ENCODE measurements around the gene HS3ST6.

GRCh38 chr16:1874854-1875253, 43.4 kb downstream of the HS3ST6 start:
- TF ChIP-seq POLR2AphosphoS5 (IDR thresholded peaks at IDR 0.05; ENCODE audit: low read depth, low read length) (no peak), TAF1 (IDR thresholded peaks at IDR 0.05; ENCODE audit: borderline replicate concordance, insufficient read depth, low read length) (no peak), SIN3A (IDR thresholded peaks at IDR 0.05; ENCODE audit: borderline replicate concordance, insufficient read depth, low read length) (no peak)
